Esophagus squamous epithelium (tissue), 5 donors: ENCODE measurements around the gene FAM47E. TPM values are rescaled to one million over a fixed set of nuclear protein-coding genes. Genes with fewer than 3 reads are reported as not detected.

Experiments used
- DNase-seq: peaks from one replicate; lab custom pipeline; 2025; lab: John Stamatoyannopoulos, UW
- H3K27ac ChIP-seq, 4 donors: fragments of 200-600 bp; sonication (generic); one replicate each; pipeline ENCODE4 v1.5.1; 2016 to 2019; ENCODE audit warnings: mild to moderate bottlenecking in 1 of 4
- H3K27me3 ChIP-seq, 4 donors: fragments of 200-600 bp; sonication (generic); 1 replicate in 3 of 4; 2 replicates in 1 of 4; pipeline versions ENCODE4 v1.5.1 to v1.6.0; 2017 to 2021; ENCODE audit warnings: antibody characterized with exemption in 1 of 4
- H3K36me3 ChIP-seq, 3 donors: fragments of 200-600 bp; sonication (generic); one replicate each; pipeline ENCODE4 v1.5.1; 2016 to 2019
- H3K4me1 ChIP-seq, 3 donors: fragments of 200-600 bp; sonication (generic); one replicate each; pipeline ENCODE4 v1.5.1; 2017 to 2019
- H3K4me3 ChIP-seq, 4 donors: fragments of 200-600 bp; sonication (generic); 1 replicate in 3 of 4; 2 replicates in 1 of 4; pipeline ENCODE4 v1.5.1; 2016 to 2019; ENCODE audit warnings: mild to moderate bottlenecking in 2 of 4, moderate library complexity in 1 of 4
- H3K9me3 ChIP-seq, 3 donors: fragments of 200-600 bp; sonication (generic); one replicate each; pipeline ENCODE4 v1.5.1; 2016 to 2019
- POLR2A ChIP-seq, 4 donors: fragments of 450-650 bp; IDR thresholded peaks; one replicate each; pipeline ENCODE4 v1.6.1; 2017; ENCODE audit warnings: antibody characterized with exemption in 4 of 4, mild to moderate bottlenecking in 4 of 4, moderate library complexity in 3 of 4
- WGBS, 2 donors: methylation state at CpG; one replicate each; pipeline ENCODE4 v1.1.5; 2018; 5-methylcytosine and 5-hydroxymethylcytosine counted together
- intact Hi-C: fragments of 100-400 bp; cut with DNase I; formaldehyde crosslinking; loops from one replicate; pipeline ENCODE4 v1.15.0; 2022
- total RNA-seq, 4 donors: library from RNA; depleted of rRNA; stranded (reverse); fragments of >200 nt; gene quantifications; one replicate each; pipeline ENCODE4 v1.1.0, GENCODE V29; 2016
- TF ChIP-seq, protein P1 (sequence below), 6 experiments: fragments of 450-650 bp in 4 of 6; fragments of 200-600 bp in 2 of 6; sonication (generic) in 2 of 6; IDR thresholded peaks; one replicate each; pipeline ENCODE4 v1.5.1; 2016 to 2019; ENCODE audit warnings: antibody characterized with exemption in 6 of 6, mild to moderate bottlenecking in 4 of 6, moderate library complexity in 4 of 6
- donor health status: DM: yes; HTN: yes; CAD: no.

Gene FAM47E
- total RNA-seq, 4 donors from 2014 or later: 0.44 to 0.76 TPM; not detected in 2

DNA sequence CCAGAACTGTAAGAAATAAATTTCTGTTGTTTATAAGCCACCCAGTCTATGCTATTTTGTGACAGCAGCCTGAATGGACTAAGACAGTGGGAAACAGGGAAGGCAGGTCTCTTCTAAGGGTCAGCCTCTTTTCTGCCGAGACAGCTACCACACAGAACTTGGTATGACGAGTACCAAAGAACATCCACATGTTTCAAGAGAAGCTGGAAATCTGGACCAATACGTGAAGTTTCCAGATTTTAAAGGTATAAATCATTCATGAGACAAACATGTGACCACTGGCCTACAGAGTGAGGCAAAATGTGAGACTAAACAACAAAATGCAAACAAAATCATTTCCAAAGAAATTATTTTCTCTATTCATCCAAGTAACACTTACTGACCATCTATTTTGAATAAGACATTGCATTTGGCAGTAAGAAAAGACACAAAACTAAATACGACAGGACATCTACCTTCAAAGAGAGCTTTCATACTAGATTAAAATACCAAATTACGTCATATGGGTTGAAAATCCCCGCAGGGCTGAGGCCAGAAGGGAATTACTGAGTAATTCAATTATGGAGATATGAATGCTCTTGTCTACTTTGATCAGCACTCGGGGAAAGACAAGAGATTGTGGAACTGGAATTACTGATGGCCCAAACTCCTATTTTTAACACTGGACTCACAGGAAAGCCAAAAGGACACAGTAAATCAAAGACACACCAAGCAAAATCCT, 45.1 kb upstream of the FAM47E start:
- no peaks in the 10 kb centered on the region for H3K36me3 ChIP-seq
- peaks cover 29 to 89% (median 67%) of the 10 kb centered on the region in 3 donors for H3K4me1 ChIP-seq
- no peak overlapping the region for H3K4me3 ChIP-seq
- no peak for TF ChIP-seq POLR2A (IDR thresholded peaks at IDR 0.05)
- 45 to 56% methylated on average over 7 of the region's 7 CpGs for WGBS, 2 donors
- peak overlapping the region; percentile 1 to 98 (median 98) for H3K27ac ChIP-seq
- no peaks in the 10 kb centered on the region for H3K9me3 ChIP-seq
- intact Hi-C loops: no loop called here
- no peaks in the 10 kb centered on the region for H3K27me3 ChIP-seq
- no peak for DNase-seq

GRCh38 chr4:76207549-76207948, 44.0 kb upstream of the FAM47E start:
- Histone ChIP-seq H3K27ac (peak overlapping the region; percentile 98), H3K4me3 (no peak overlapping the region), H3K4me1 (peaks cover 32 to 95% (median 77%) of the 10 kb centered on the region in 3 donors), H3K9me3 (no peaks in the 10 kb centered on the region), H3K36me3 (no peaks in the 10 kb centered on the region), H3K27me3 (no peaks in the 10 kb centered on the region)
- intact Hi-C loops: no loop called here
- no peak for DNase-seq
- no peak for TF ChIP-seq POLR2A (IDR thresholded peaks at IDR 0.05)
- TF ChIP-seq, protein P1, sequence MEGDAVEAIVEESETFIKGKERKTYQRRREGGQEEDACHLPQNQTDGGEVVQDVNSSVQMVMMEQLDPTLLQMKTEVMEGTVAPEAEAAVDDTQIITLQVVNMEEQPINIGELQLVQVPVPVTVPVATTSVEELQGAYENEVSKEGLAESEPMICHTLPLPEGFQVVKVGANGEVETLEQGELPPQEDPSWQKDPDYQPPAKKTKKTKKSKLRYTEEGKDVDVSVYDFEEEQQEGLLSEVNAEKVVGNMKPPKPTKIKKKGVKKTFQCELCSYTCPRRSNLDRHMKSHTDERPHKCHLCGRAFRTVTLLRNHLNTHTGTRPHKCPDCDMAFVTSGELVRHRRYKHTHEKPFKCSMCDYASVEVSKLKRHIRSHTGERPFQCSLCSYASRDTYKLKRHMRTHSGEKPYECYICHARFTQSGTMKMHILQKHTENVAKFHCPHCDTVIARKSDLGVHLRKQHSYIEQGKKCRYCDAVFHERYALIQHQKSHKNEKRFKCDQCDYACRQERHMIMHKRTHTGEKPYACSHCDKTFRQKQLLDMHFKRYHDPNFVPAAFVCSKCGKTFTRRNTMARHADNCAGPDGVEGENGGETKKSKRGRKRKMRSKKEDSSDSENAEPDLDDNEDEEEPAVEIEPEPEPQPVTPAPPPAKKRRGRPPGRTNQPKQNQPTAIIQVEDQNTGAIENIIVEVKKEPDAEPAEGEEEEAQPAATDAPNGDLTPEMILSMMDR (IDR thresholded peaks at IDR 0.05): no peak

- intact Hi-C loops: no loop called here
- Histone ChIP-seq H3K36me3 (no peaks in the 10 kb centered on the region), H3K27me3 (no peaks in the 10 kb centered on the region), H3K4me3 (peak overlapping the region in 3 of 4 donors; percentile 23 to 52 (median 26)), H3K4me1 (peaks cover 32 to 97% (median 75%) of the 10 kb centered on the region in 3 donors), H3K9me3 (no peaks in the 10 kb centered on the region), H3K27ac (peak overlapping the region; percentile 98)
- WGBS, 2 donors: 16 to 35% methylated on average over 9 of the region's 9 CpGs
- DNase-seq: no peak
- TF ChIP-seq POLR2A (IDR thresholded peaks at IDR 0.05): peak in 1 of 4 donors; percentile 43
- TF ChIP-seq, protein P1 (IDR thresholded peaks at IDR 0.05): no peak
Measured at GRCh38 chr4:76208005-76208765, 43.3 kb upstream of the FAM47E start.

- no peak for TF ChIP-seq POLR2A (IDR thresholded peaks at IDR 0.05)
- Histone ChIP-seq H3K9me3 (no peaks in the 10 kb centered on the region), H3K36me3 (no peaks in the 10 kb centered on the region), H3K27ac (peak overlapping the region; percentile 98), H3K4me3 (peak overlapping the region in 1 of 4 donors; percentile 96), H3K27me3 (no peaks in the 10 kb centered on the region), H3K4me1 (peaks cover 41 to 90% (median 72%) of the 10 kb centered on the region in 3 donors)
- intact Hi-C loops: no loop called here
- DNase-seq: no peak
- WGBS, 2 donors: 51 to 80% methylated on average over 2 to 4 of the region's 4 CpGs
Measured at GRCh38 chr4:76209881-76210280, 41.6 kb upstream of the FAM47E start.

GRCh38 chr4:76210452-76210851, 41.1 kb upstream of the FAM47E start:
- intact Hi-C loops: no loop called here
- TF ChIP-seq, protein P1 (IDR thresholded peaks at IDR 0.05): no peak
- TF ChIP-seq POLR2A (IDR thresholded peaks at IDR 0.05): no peak
- Histone ChIP-seq H3K36me3 (no peaks in the 10 kb centered on the region), H3K27ac (peak overlapping the region; percentile 98), H3K9me3 (no peaks in the 10 kb centered on the region), H3K4me1 (peaks cover 42 to 92% (median 78%) of the 10 kb centered on the region in 3 donors), H3K4me3 (peak overlapping the region in 2 of 4 donors; percentile 81 to 96), H3K27me3 (no peaks in the 10 kb centered on the region)
- no peak for DNase-seq
- 18 to 22% methylated on average over 4 of the region's 4 CpGs for WGBS, 2 donors
